SK-N-SH (cell line): ENCODE data around the gene TYW1B. TPM values are rescaled to one million over a fixed set of nuclear protein-coding genes. Genes with fewer than 3 reads are reported as not detected.
"Not testable (repeated sequence)": the region's sequence is repeated elsewhere in the genome, so short reads cannot be mapped to it uniquely, and the experiment has no call there.

Experiments used
- CTCF ChIA-PET: fragments of 300-600, 350-600 bp; formaldehyde crosslinking; extraction: SDS; loops from one replicate; lab custom pipeline; 2021; lab: Yijun Ruan, JAX
- POLR2A ChIA-PET: fragments of 350-600 bp; sonication (Branson Sonifier 250); formaldehyde crosslinking; extraction: SDS; loops from one replicate; lab custom pipeline; 2020; ENCODE audit warnings: antibody characterized with exemption, inconsistent platforms; lab: Yijun Ruan, JAX
- DNase-seq: peaks from one replicate; pipeline ENCODE4 v3.0.0; 2012
- H2AFZ ChIP-seq: fragments of 200-600 bp; sonication (generic); 2 replicates; pipeline ENCODE4 v1.8.1; 2016; ENCODE audit warnings: antibody characterized with exemption, mild to moderate bottlenecking, low read depth
- H3F3A ChIP-seq: fragments of 200-600 bp; sonication (generic); replicated peaks from 2 replicates; pipeline ENCODE3; 2016; ENCODE audit warnings: antibody characterized with exemption, mild to moderate bottlenecking; ENCODE audit not compliant: insufficient read depth
- H3K27ac ChIP-seq, 2 experiments: fragments of 200-500 bp in 1 of 2; fragments of 200-600 bp in 1 of 2; sonication (Bioruptor generic) in 1 of 2; sonication (generic), shearing (Covaris generic) in 1 of 2; 2 replicates each; pipeline versions ENCODE4 v1.5.1 to v1.6.1; 2014 to 2016; ENCODE audit warnings: low read depth in 2 of 2, inconsistent platforms in 1 of 2, low read length in 1 of 2, mild to moderate bottlenecking in 1 of 2, mixed read lengths in 1 of 2
- H3K27me3 ChIP-seq: fragments of 200-600 bp; sonication (generic), shearing (Covaris generic); 2 replicates; pipeline ENCODE4 v1.6.1; 2016; ENCODE audit warnings: mixed run types; ENCODE audit not compliant: insufficient read depth
- H3K36me3 ChIP-seq, 2 experiments: fragments of 200-500 bp in 1 of 2; fragments of 200-600 bp in 1 of 2; sonication (Bioruptor generic) in 1 of 2; sonication (generic) in 1 of 2; replicated peaks in 1 of 2; 2 replicates each; pipeline versions ENCODE3 to v1.5.1; 2014 to 2016; ENCODE audit warnings: low read length in 1 of 2, mild to moderate bottlenecking in 1 of 2; ENCODE audit not compliant: insufficient read depth in 2 of 2, control insufficient read depth in 1 of 2
- H3K4me1 ChIP-seq, 2 experiments: fragments of 200-500 bp in 1 of 2; fragments of 200-600 bp in 1 of 2; sonication (Bioruptor generic) in 1 of 2; sonication (generic), shearing (Covaris generic) in 1 of 2; 2 replicates each; pipeline versions ENCODE4 v1.5.1 to v1.6.1; 2014 to 2016; ENCODE audit warnings: low read depth in 1 of 2, low read length in 1 of 2, mixed run types in 1 of 2; ENCODE audit not compliant: insufficient read depth in 2 of 2, control insufficient read depth in 1 of 2
- H3K4me2 ChIP-seq: fragments of 200-600 bp; sonication (generic), shearing (Covaris generic); 2 replicates; pipeline ENCODE4 v1.6.1; 2017; ENCODE audit warnings: mixed run types
- H3K4me3 ChIP-seq, 2 experiments: fragments of 200-500 bp in 1 of 2; fragments of 200-600 bp in 1 of 2; sonication (Bioruptor generic) in 1 of 2; sonication (generic), shearing (Covaris generic) in 1 of 2; 2 replicates each; pipeline versions ENCODE4 v1.5.1 to v1.8.1; 2014 to 2016; ENCODE audit warnings: low read depth in 2 of 2, inconsistent platforms in 1 of 2, low read length in 1 of 2, mild to moderate bottlenecking in 1 of 2, mixed read lengths in 1 of 2, moderate library complexity in 1 of 2
- H3K79me2 ChIP-seq: fragments of 200-600 bp; sonication (generic); 2 replicates; pipeline ENCODE4 v1.8.1; 2017; ENCODE audit warnings: mild to moderate bottlenecking; ENCODE audit not compliant: insufficient read depth
- H3K9ac ChIP-seq: fragments of 200-600 bp; sonication (generic); 2 replicates; pipeline ENCODE4 v1.6.1; 2017; ENCODE audit warnings: mixed run types
- H3K9me2 ChIP-seq: fragments of 200-600 bp; sonication (generic); 2 replicates; pipeline ENCODE4 v1.6.1; 2017; ENCODE audit warnings: mixed run types
- H3K9me3 ChIP-seq: fragments of 200-600 bp; sonication (generic); 2 replicates; pipeline ENCODE4 v1.6.1; 2017; ENCODE audit warnings: mixed run types, mild to moderate bottlenecking, moderate library complexity
- H4K20me1 ChIP-seq: fragments of 200-600 bp; sonication (generic); 2 replicates; pipeline ENCODE4 v1.6.1; 2017; ENCODE audit warnings: mild to moderate bottlenecking, mixed run types; ENCODE audit not compliant: insufficient read depth
- WGBS: methylation state at CpG from one replicate; pipeline ENCODE4 v1.1.6; 2017; ENCODE audit warnings: low lambda C conversion rate; 5-methylcytosine and 5-hydroxymethylcytosine counted together
- polyA plus RNA-seq, 3 experiments: library from polyadenylated mRNA; depleted of rRNA; stranded (reverse); fragments of >200 nt; gene quantifications; 2 replicates each; pipeline ENCODE4 v1.2.3, GENCODE V29; 2012

TYW1B gene
- polyA plus RNA-seq, 1 of the 3 experiments (the other 2 are of a cell fraction): 1.4 TPM

DNA sequence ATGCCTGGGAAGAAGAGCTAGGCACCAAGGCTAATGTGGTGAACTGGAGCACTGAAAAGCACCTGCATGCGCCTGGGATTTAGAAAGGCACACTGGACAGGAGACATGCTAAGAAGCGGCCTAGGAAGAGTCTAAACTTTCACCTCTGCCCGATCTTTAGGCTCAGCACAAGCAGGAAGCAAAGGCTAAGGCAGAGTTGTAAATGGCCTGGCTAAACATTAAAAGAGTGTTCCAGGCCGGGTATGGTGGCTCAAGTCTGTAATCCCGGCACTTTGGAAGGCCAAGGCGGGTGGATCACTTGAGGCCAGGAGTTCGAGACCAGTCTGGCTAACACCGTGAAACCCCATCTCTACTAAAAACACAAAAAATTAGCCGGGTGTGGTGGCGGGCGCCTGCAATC lies 88.3 kb downstream of the TYW1B start:
- CTCF ChIA-PET, H3K4me1 ChIP-seq, POLR2A ChIA-PET, H3K4me2 ChIP-seq, H3K27me3 ChIP-seq, H3K36me3 ChIP-seq, H3K79me2 ChIP-seq, H4K20me1 ChIP-seq, H2AFZ ChIP-seq, H3K27ac ChIP-seq, DNase-seq, H3F3A ChIP-seq, H3K4me3 ChIP-seq, H3K9me2 ChIP-seq, H3K9ac ChIP-seq: not testable (repeated sequence)
- 91% methylated on average over 8 of the region's 11 CpGs for WGBS
- H3K9me3 ChIP-seq: peaks cover 12% of the 10 kb centered on the region

DNA sequence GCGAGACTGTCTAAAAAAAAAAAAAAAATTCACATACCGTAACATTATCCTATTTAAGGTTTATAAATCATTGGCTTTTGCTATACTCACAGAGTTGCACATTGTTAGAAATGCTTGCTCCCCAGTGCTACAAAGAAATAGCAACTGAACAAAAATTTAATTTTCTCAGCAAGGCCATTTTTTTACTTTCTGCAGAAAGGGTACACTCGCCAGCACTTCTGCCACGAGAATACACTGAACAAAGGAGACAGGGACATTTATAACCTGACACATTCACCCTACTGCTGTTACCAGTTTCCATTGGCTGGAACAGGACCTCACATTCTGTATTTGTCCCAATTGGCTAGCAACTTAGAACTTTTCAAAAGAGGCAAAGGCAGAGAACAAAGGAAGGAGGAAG lies 92.1 kb downstream of the TYW1B start:
- H3K36me3 ChIP-seq, H3F3A ChIP-seq, H3K27ac ChIP-seq, H3K9ac ChIP-seq, POLR2A ChIA-PET, H3K4me2 ChIP-seq, H4K20me1 ChIP-seq, H3K4me3 ChIP-seq, H3K4me1 ChIP-seq, H3K27me3 ChIP-seq, H2AFZ ChIP-seq, H3K9me2 ChIP-seq, CTCF ChIA-PET, DNase-seq, H3K79me2 ChIP-seq: not testable (repeated sequence)
- 69% methylated on average over 4 of the region's 4 CpGs for WGBS
- H3K9me3 ChIP-seq: peaks cover 12% of the 10 kb centered on the region

DNA sequence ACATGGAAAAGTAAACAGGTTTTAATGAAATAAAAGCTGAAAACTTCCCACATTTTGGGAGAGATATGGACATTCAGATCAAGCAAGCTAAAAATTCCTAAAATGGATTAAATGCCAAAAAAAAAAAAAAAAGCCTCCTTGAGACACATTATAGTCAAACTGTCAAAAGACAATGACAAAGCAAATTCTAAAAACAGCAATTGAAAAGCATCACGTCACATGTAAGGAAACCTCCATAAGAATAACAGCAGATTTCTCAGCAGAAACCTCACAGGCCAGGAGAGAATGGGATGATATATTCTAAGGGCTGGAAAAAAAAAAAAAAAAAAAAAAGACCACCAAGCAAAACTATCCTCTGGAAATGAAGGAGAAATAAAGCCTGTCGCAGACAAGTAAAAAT lies 97.2 kb downstream of the TYW1B start:
- H2AFZ ChIP-seq, H3K27me3 ChIP-seq, H3K9me3 ChIP-seq, H3K4me3 ChIP-seq, H3K9me2 ChIP-seq, CTCF ChIA-PET, H3K4me2 ChIP-seq, H3K9ac ChIP-seq, POLR2A ChIA-PET, H3K27ac ChIP-seq, H3K4me1 ChIP-seq, H3F3A ChIP-seq, DNase-seq, H3K79me2 ChIP-seq, H4K20me1 ChIP-seq, H3K36me3 ChIP-seq: not testable (repeated sequence)
- WGBS: 77% methylated on average over 2 of the region's 2 CpGs

DNA sequence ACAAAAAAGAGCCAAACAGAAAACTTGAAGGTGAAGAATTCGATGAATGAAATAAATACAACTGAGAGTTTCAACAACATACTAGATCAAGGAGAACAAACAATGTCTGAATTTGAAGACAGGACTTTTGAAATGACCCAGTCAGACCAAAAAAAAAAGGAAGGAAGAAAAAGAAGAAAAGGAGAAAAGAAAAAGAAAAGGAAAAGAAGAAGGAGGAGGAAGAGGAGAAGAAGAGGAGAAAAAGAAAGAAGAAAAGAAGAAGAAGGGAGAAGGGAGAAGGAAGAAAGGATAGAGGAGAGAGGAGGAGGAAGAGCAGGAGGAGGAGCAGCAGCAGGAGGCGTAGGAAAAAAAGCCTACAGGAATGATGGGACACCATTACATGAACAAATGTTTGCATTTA lies 97.6 kb downstream of the TYW1B start:
- H3K4me2 ChIP-seq, CTCF ChIA-PET, H3K4me3 ChIP-seq, H3K79me2 ChIP-seq, H3K4me1 ChIP-seq, H3F3A ChIP-seq, H4K20me1 ChIP-seq, H3K27ac ChIP-seq, H3K9ac ChIP-seq, H3K36me3 ChIP-seq, POLR2A ChIA-PET, H3K9me3 ChIP-seq, H3K9me2 ChIP-seq, DNase-seq, H2AFZ ChIP-seq, H3K27me3 ChIP-seq: not testable (repeated sequence)
- 47% methylated on average over 2 of the region's 2 CpGs for WGBS

DNA sequence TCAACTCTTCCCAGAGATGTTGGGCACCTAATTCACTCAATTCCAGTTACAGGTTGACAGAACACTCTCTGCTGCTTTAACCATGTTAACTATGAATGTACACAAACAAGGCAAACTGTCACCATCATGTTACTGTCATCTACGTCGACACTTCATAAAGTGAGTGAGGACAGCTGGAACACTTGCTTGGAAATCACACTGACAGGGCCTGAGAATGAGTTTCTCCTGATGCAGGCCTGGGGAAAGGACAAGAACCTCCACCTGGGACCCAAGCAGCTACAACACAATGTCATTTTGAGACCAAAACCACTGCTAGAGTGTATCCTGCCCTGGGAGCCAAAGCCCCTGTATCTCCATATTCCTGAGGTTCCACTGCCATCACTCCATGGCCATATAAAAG lies 98.9 kb downstream of the TYW1B start:
- 96% methylated on average over 2 of the region's 2 CpGs for WGBS
- DNase-seq, POLR2A ChIA-PET: not testable (repeated sequence)

DNA sequence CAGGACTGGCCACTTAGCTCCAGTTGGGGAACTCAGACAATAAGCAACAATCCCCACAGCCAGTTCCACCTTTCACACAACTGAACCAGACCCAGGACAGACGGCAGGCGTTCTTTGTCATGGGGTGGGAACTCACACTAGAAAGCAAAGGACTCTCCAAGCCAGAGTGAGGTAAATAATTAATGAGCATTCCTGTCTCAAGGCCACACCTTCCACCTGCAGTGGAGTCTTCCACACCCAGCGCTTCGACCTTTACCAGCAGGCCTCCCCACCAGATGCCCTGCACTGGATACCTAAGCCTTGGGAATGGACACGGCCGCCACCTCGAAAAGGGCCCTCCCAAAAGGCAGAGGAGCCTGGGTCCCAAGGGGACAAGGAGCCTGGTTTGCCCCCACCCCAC lies 105.3 kb downstream of the TYW1B start:
- DNase-seq, H3K9me2 ChIP-seq, POLR2A ChIA-PET, H3K9ac ChIP-seq, H3K27me3 ChIP-seq, H3K4me2 ChIP-seq, H3K36me3 ChIP-seq, H3K9me3 ChIP-seq, H3K27ac ChIP-seq, H3K4me3 ChIP-seq, H3F3A ChIP-seq, H3K4me1 ChIP-seq, CTCF ChIA-PET, H4K20me1 ChIP-seq, H3K79me2 ChIP-seq, H2AFZ ChIP-seq: not testable (repeated sequence)
- 94% methylated on average over 7 of the region's 7 CpGs for WGBS

More for the DNA sequence above, 98.9 kb downstream of the TYW1B start:
- H3K9me3 ChIP-seq, CTCF ChIA-PET, H3K4me3 ChIP-seq, H4K20me1 ChIP-seq, H3K9me2 ChIP-seq, H3K27ac ChIP-seq, H2AFZ ChIP-seq, H3K36me3 ChIP-seq, H3K4me2 ChIP-seq, H3K27me3 ChIP-seq, H3K9ac ChIP-seq, H3K4me1 ChIP-seq, H3K79me2 ChIP-seq, H3F3A ChIP-seq: not testable (repeated sequence)

DNA sequence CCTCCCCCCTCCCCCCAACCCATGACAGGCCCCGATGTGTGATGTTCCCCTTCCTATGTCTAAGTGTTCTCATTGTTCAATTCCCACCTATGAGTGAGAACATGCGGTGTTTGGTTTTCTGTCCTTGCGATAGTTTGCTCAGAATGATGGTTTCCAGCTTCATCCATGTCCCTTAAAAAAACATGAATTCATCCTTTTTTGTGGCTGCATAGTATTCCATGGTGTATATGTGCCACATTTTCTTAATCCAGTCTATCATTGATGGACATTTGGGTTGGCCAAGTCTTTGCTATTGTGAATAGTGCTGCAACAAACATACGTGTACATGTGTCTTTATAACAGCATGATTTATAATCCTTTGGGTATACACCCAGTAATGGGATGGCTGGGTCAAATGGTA lies 107.1 kb downstream of the TYW1B start:
- POLR2A ChIA-PET: not testable (repeated sequence)

More for the DNA sequence above, 107.1 kb downstream of the TYW1B start:
- not testable (repeated sequence) for H3K4me1 ChIP-seq, H3K4me3 ChIP-seq, H4K20me1 ChIP-seq, H3K9ac ChIP-seq, H3K79me2 ChIP-seq, H3K4me2 ChIP-seq, H3K9me3 ChIP-seq, H3F3A ChIP-seq, DNase-seq, H3K36me3 ChIP-seq, H2AFZ ChIP-seq, H3K27me3 ChIP-seq, H3K9me2 ChIP-seq, H3K27ac ChIP-seq
- 97% methylated on average over 4 of the region's 4 CpGs for WGBS
- CTCF ChIA-PET: interaction anchor here (0.6 kb wide), 1 partner anchor 344 kb away, joined by 3 read pairs; no protein-coding TSS in a partner anchor
